Progenitor cell of endocrine pancreas (in vitro differentiated cells): ENCODE results near the gene NANOS1. TPM values are rescaled to one million over a fixed set of nuclear protein-coding genes. Genes with fewer than 3 reads are reported as not detected.

Experiments used
- DNase-seq: peaks from one replicate; pipeline ENCODE4 v3.0.0; 2021; ENCODE audit warnings: low spot score; ENCODE audit not compliant: unreplicated experiment
- H3K27ac Mint-ChIP-seq: 2 replicates; pipeline ENCODE4 v1.8.0; 2021; ENCODE audit warnings: mild to moderate bottlenecking, moderate library complexity, mixed read lengths
- H3K27me3 Mint-ChIP-seq: 2 replicates; pipeline ENCODE4 v1.8.0; 2021; ENCODE audit warnings: mixed read lengths
- H3K36me3 Mint-ChIP-seq: 2 replicates; pipeline ENCODE4 v1.8.0; 2022; ENCODE audit warnings: mixed read lengths; ENCODE audit not compliant: insufficient read depth
- H3K4me1 Mint-ChIP-seq: 2 replicates; pipeline ENCODE4 v1.8.0; 2021; ENCODE audit warnings: low read depth, mixed read lengths
- H3K4me3 Mint-ChIP-seq: 2 replicates; pipeline ENCODE4 v1.8.0; 2021; ENCODE audit warnings: low read depth, mild to moderate bottlenecking, moderate library complexity, mixed read lengths
- H3K9me3 Mint-ChIP-seq: 2 replicates; pipeline ENCODE4 v1.8.0; 2021; ENCODE audit warnings: low read depth, mixed read lengths
- total RNA-seq: library from RNA; stranded (reverse); gene quantifications from 2 replicates; pipeline ENCODE4 v1.2.1, GENCODE V29; 2021
- TF ChIP-seq, protein P1 (sequence below): fragments of 200-600 bp; sonication (generic); IDR thresholded peaks from one replicate; pipeline ENCODE4 v1.5.0; 2021; ENCODE audit warnings: antibody characterized with exemption, mild to moderate bottlenecking; ENCODE audit not compliant: unreplicated experiment

NANOS1 gene
- total RNA-seq, 1 donor from 2014 or later: 2.7 TPM

GRCh38 chr10:118993214-118993613 lies 36.3 kb upstream of the NANOS1 start:
- Mint-ChIP-seq H3K27me3 (no peaks in the 10 kb centered on the region), H3K27ac (no peak overlapping the region), H3K9me3 (peaks cover 5% of the 10 kb centered on the region), H3K4me1 (peaks cover 5% of the 10 kb centered on the region), H3K4me3 (no peak overlapping the region), H3K36me3 (no peaks in the 10 kb centered on the region)
- TF ChIP-seq, protein P1, sequence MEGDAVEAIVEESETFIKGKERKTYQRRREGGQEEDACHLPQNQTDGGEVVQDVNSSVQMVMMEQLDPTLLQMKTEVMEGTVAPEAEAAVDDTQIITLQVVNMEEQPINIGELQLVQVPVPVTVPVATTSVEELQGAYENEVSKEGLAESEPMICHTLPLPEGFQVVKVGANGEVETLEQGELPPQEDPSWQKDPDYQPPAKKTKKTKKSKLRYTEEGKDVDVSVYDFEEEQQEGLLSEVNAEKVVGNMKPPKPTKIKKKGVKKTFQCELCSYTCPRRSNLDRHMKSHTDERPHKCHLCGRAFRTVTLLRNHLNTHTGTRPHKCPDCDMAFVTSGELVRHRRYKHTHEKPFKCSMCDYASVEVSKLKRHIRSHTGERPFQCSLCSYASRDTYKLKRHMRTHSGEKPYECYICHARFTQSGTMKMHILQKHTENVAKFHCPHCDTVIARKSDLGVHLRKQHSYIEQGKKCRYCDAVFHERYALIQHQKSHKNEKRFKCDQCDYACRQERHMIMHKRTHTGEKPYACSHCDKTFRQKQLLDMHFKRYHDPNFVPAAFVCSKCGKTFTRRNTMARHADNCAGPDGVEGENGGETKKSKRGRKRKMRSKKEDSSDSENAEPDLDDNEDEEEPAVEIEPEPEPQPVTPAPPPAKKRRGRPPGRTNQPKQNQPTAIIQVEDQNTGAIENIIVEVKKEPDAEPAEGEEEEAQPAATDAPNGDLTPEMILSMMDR: no peak
- no peak for DNase-seq

- Mint-ChIP-seq H3K27me3 (no peaks in the 10 kb centered on the region), H3K4me1 (peaks cover 5% of the 10 kb centered on the region), H3K27ac (no peak overlapping the region), H3K36me3 (no peaks in the 10 kb centered on the region), H3K9me3 (peaks cover 3% of the 10 kb centered on the region), H3K4me3 (no peak overlapping the region)
- TF ChIP-seq, protein P1: no peak
- no peak for DNase-seq
Measured at GRCh38 chr10:118994321-118994720, 35.2 kb upstream of the NANOS1 start.

- Mint-ChIP-seq H3K9me3 (no peaks in the 10 kb centered on the region), H3K27ac (no peak overlapping the region), H3K36me3 (no peaks in the 10 kb centered on the region), H3K27me3 (no peaks in the 10 kb centered on the region), H3K4me1 (peaks cover 5% of the 10 kb centered on the region), H3K4me3 (no peak overlapping the region)
- no peak for DNase-seq
- TF ChIP-seq, protein P1: no peak
Measured at GRCh38 chr10:118995739-118996138, 33.8 kb upstream of the NANOS1 start.

DNA sequence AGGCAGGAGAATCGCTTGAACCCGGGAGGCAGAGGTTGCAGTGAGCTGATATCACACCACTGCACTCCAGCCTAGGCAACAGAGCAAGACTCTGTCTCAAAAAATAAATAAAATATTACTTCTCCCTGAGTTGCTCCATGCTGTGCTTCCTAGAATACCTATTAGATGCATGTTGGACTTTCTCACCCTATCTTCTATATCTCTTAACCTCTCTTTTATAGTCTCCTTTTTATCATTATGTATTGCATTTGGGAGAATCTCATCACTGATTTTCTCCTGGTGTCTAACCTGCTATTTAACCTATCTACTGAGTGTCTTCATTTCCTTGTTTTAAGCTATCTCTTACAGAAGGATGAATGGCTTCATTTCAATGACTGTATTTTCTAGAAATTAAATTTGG lies 32.1 kb upstream of the NANOS1 start:
- no peaks in the 10 kb centered on the region for H3K9me3 Mint-ChIP-seq
- no peak for DNase-seq
- H3K4me1 Mint-ChIP-seq: no peaks in the 10 kb centered on the region
- TF ChIP-seq, protein P1: no peak
- H3K27me3 Mint-ChIP-seq: no peaks in the 10 kb centered on the region
- H3K27ac Mint-ChIP-seq: no peak overlapping the region
- no peaks in the 10 kb centered on the region for H3K36me3 Mint-ChIP-seq
- H3K4me3 Mint-ChIP-seq: no peak overlapping the region

GRCh38 chr10:118998183-118998582 lies 31.3 kb upstream of the NANOS1 start:
- no peaks in the 10 kb centered on the region for H3K36me3 Mint-ChIP-seq
- H3K4me3 Mint-ChIP-seq: no peak overlapping the region
- no peaks in the 10 kb centered on the region for H3K4me1 Mint-ChIP-seq
- H3K27ac Mint-ChIP-seq: no peak overlapping the region
- no peaks in the 10 kb centered on the region for H3K27me3 Mint-ChIP-seq
- no peak for DNase-seq
- TF ChIP-seq, protein P1: no peak
- H3K9me3 Mint-ChIP-seq: no peaks in the 10 kb centered on the region
